Islet of Langerhans (tissue), 1 donor: ENCODE results near the gene CXCR5.

Experiments
- FAIRE-seq: peaks from one replicate; lab custom pipeline; 2011; peaks lifted over from hg19 to GRCh38; lab: Jason Lieb, UNC

CXCR5 gene

GRCh38 chr11:118877487-118878162 is 6.1 kb upstream of the CXCR5 start:
- no peak for FAIRE-seq

- FAIRE-seq = no peak
Observed at GRCh38 chr11:118878163-118878563, 5.5 kb upstream of the CXCR5 start.

GRCh38 chr11:118881228-118881627 is 2.5 kb upstream of the CXCR5 start:
- FAIRE-seq = no peak

GRCh38 chr11:118882491-118882890 is 1.2 kb upstream of the CXCR5 start:
- FAIRE-seq = no peak

- no peak for FAIRE-seq
Observed at GRCh38 chr11:118883004-118883367, 706 bp upstream of the CXCR5 start.

- FAIRE-seq = no peak
Observed at GRCh38 chr11:118884875-118885274, 1.2 kb downstream of the CXCR5 start.

GRCh38 chr11:118885319-118885718 is 1.6 kb downstream of the CXCR5 start:
- FAIRE-seq = no peak

- FAIRE-seq = no peak
Observed at GRCh38 chr11:118885831-118886565, 2.3 kb downstream of the CXCR5 start.

- FAIRE-seq = no peak
Observed at GRCh38 chr11:118886681-118887111, 3.0 kb downstream of the CXCR5 start.

- FAIRE-seq = no peak
Observed at GRCh38 chr11:118887206-118887605, 3.5 kb downstream of the CXCR5 start.

GRCh38 chr11:118888398-118888797 is 4.7 kb downstream of the CXCR5 start:
- FAIRE-seq = no peak

GRCh38 chr11:118889797-118890196 is 6.1 kb downstream of the CXCR5 start:
- no peak for FAIRE-seq

GRCh38 chr11:118892514-118892913 is 8.8 kb downstream of the CXCR5 start:
- FAIRE-seq = no peak

GRCh38 chr11:118892964-118893363 is 9.3 kb downstream of the CXCR5 start:
- no peak for FAIRE-seq

- FAIRE-seq = no peak
Observed at GRCh38 chr11:118893662-118894061, 10.0 kb downstream of the CXCR5 start.

- no peak for FAIRE-seq
Observed at GRCh38 chr11:118894192-118894591, 10.5 kb downstream of the CXCR5 start.

GRCh38 chr11:118895093-118896039 is 11.7 kb downstream of the CXCR5 start:
- FAIRE-seq = no peak

- FAIRE-seq = no peak
Observed at GRCh38 chr11:118896472-118896913, 12.8 kb downstream of the CXCR5 start.

GRCh38 chr11:118896921-118897591 is 13.4 kb downstream of the CXCR5 start:
- FAIRE-seq = no peak

GRCh38 chr11:118897721-118898310 is 14.1 kb downstream of the CXCR5 start:
- no peak for FAIRE-seq

- FAIRE-seq = no peak
Observed at GRCh38 chr11:118898400-118899295, 15.0 kb downstream of the CXCR5 start.
